ENCODE results near the gene PDE2A. TPM values are rescaled to one million over a fixed set of nuclear protein-coding genes. Genes with fewer than 3 reads are reported as not detected.

PDE2A gene
- 0.92 TPM for total RNA-seq (2013)
- polyA plus RNA-seq (1 to 10 TPM in 1 of 3 donors, under 1 TPM in 2; 0.18 to 1.7 (median 0.53) TPM), polyA minus RNA-seq (2.1 and 5.1 TPM in 2 replicates), total RNA-seq (1.4 to 34.5 (median 8.7) reads per million in 11 experiments)

GRCh38 chr11:72673943-72674828, at the start of gene PDE2A:
TSS of gene PDE2A (minus strand) at chr11:72674422. CDS start at chr11:72674207, 215 bp downstream.
- TF ChIP-seq CTCF (IDR thresholded peaks at IDR 0.05) = no peak
- Mint-ChIP-seq H3K9me3 (peaks cover 0 to 10% (median 2%) of the 10 kb centered on the region in 7 donors), H3K27me3 (ENCODE audit: low read depth in 3 of 3) (peaks cover 80 to 89% (median 85%) of the 10 kb centered on the region in 3 donors), H3K4me1 (peaks cover 6% of the 10 kb centered on the region), H3K27ac (no peak within 1 kb of the TSS), H3K4me3 (peak within 1 kb of the TSS in 1 of 2 donors; percentile 77), H3K36me3 (no peaks in the 10 kb centered on the region)
- 17% methylated on average over 15 of the region's 21 CpGs for WGBS (ENCODE audit: insufficient coverage)
- H3K27ac ChIP-seq (ENCODE audit: low read depth in 1 of 2, low read length in 2 of 2) = no peak within 1 kb of the TSS
- no peaks in the 10 kb centered on the region for H3K36me3 ChIP-seq (replicated peaks in 1 of 2; ENCODE audit: control insufficient read depth in 1 of 2, insufficient read depth in 2 of 2, low read length in 2 of 2)
- no peaks in the 10 kb centered on the region for H3K79me2 ChIP-seq (ENCODE audit: insufficient read depth, low read length)
- H3K9ac ChIP-seq (ENCODE audit: insufficient read depth, low read length, poor library complexity, severe bottlenecking) = no peak within 1 kb of the TSS
- no peaks in the 10 kb centered on the region for H3K4me1 ChIP-seq (ENCODE audit: control insufficient read depth in 1 of 2, insufficient read depth in 2 of 2, low read length in 2 of 2)
- intact Hi-C loops (cut with micrococcal nuclease) = no loop called here
- no peak within 1 kb of the TSS for H3K4me3 ChIP-seq (replicated peaks in 1 of 3; ENCODE audit: low read depth in 2 of 3, low read length in 3 of 3)
- peaks cover 52% of the 10 kb centered on the region for H4K20me1 ChIP-seq (ENCODE audit: insufficient read depth, low read length)
- H2AFZ ChIP-seq (ENCODE audit: insufficient read depth, low read depth, low read length, poor library complexity, severe bottlenecking) = no peak within 1 kb of the TSS
- H3K9me3 ChIP-seq (replicated peaks in 1 of 2; ENCODE audit: control insufficient read depth in 1 of 2, insufficient read depth in 1 of 2, low read length in 2 of 2) = peaks cover 0 to 5% of the 10 kb centered on the region in 2 donors
- DNase-seq = no peak
- H3K27me3 ChIP-seq (ENCODE audit: control insufficient read depth in 2 of 2, insufficient read depth in 2 of 2, low read length in 2 of 2) = peaks cover 42 to 94% of the 10 kb centered on the region in 2 donors
- H3K4me2 ChIP-seq (replicated peaks; ENCODE audit: extremely low read depth, low read length, poor library complexity, severe bottlenecking) = no peak within 1 kb of the TSS

DNA sequence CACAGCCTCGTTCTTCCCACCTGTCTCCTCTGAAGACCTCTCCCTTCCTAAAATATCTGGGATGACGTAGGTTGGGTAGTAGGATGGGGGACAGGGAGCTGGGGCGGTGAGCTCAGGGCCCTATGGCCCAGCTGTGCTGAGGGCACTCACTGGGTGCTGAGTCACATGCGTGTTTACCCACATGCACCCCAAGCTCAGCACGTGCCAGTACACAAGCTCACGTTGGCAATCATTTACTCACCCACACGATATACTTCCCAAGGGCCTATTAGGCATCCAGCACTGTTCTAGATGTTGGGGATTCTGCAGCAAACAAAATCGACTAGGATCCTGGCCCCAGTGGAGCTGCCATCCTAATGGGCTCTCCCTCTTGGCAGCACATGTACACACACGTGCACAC, 49.3 kb upstream of the PDE2A start:
- no peak overlapping the region for H3K4me3 Mint-ChIP-seq
- H3K36me3 ChIP-seq (replicated peaks in 1 of 2; ENCODE audit: control insufficient read depth in 1 of 2, insufficient read depth in 2 of 2, low read length in 2 of 2) = peaks cover 54 to 81% of the 10 kb centered on the region in 2 donors
- peak overlapping the region; percentile 88 to 98 (median 96) for H3K27ac Mint-ChIP-seq
- H4K20me1 ChIP-seq (ENCODE audit: insufficient read depth, low read length) = peaks cover 100% of the 10 kb centered on the region
- peak overlapping the region; percentile 75 to 85 for H3K27ac ChIP-seq (ENCODE audit: low read depth in 1 of 2, low read length in 2 of 2)
- peaks cover 0 to 2% (median 0%) of the 10 kb centered on the region in 3 donors for H3K27me3 Mint-ChIP-seq (ENCODE audit: low read depth in 3 of 3)
- H3K4me3 ChIP-seq (replicated peaks in 1 of 3; ENCODE audit: low read depth in 2 of 3, low read length in 3 of 3) = peak overlapping the region in 1 of 3 experiments; percentile 4
- peaks cover 93% of the 10 kb centered on the region for H3K4me1 Mint-ChIP-seq
- no peak overlapping the region for H2AFZ ChIP-seq (ENCODE audit: insufficient read depth, low read depth, low read length, poor library complexity, severe bottlenecking)
- intact Hi-C loops (cut with micrococcal nuclease) = loop anchor here (2.0 to 5.0 kb wide), 4 partner anchors 34 to 91 kb away; partner anchors contain the start of gene ATG16L2 (in 2 of the 2)
- WGBS (ENCODE audit: insufficient coverage) = 66% methylated on average over 6 of the region's 9 CpGs
- no peaks in the 10 kb centered on the region for H3K27me3 ChIP-seq (ENCODE audit: control insufficient read depth in 2 of 2, insufficient read depth in 2 of 2, low read length in 2 of 2)
- H3K9me3 ChIP-seq (replicated peaks in 1 of 2; ENCODE audit: control insufficient read depth in 1 of 2, insufficient read depth in 1 of 2, low read length in 2 of 2) = no peaks in the 10 kb centered on the region
- no peak for TF ChIP-seq CTCF (IDR thresholded peaks at IDR 0.05)
- peaks cover 100% of the 10 kb centered on the region for H3K79me2 ChIP-seq (ENCODE audit: insufficient read depth, low read length)
- peak overlapping the region; percentile 94 for H3K4me2 ChIP-seq (replicated peaks; ENCODE audit: extremely low read depth, low read length, poor library complexity, severe bottlenecking)
- peak in 1 of 3 donors; percentile 36 for DNase-seq
- peaks cover 81 to 90% of the 10 kb centered on the region in 2 donors for H3K36me3 Mint-ChIP-seq
- no peak overlapping the region for H3K9ac ChIP-seq (ENCODE audit: insufficient read depth, low read length, poor library complexity, severe bottlenecking)
- H3K9me3 Mint-ChIP-seq = no peaks in the 10 kb centered on the region
- H3K4me1 ChIP-seq (ENCODE audit: control insufficient read depth in 1 of 2, insufficient read depth in 2 of 2, low read length in 2 of 2) = peaks cover 88 to 98% of the 10 kb centered on the region in 2 donors
